Raji (cell line): ENCODE measurements around the gene PGA4.

Experiments
- POLR2A ChIP-seq: IDR thresholded peaks from 2 replicates; pipeline ENCODE4 v1.6.1; 2011; ENCODE audit warnings: low read depth, low read length, control low read depth; ENCODE audit not compliant: insufficient read depth

The PGA4 gene

GRCh38 chr11:61273178-61274078 lies 51.3 kb downstream of the PGA4 start:
- TF ChIP-seq POLR2A = no peak

GRCh38 chr11:61274084-61274483 lies 51.9 kb downstream of the PGA4 start:
- no peak for TF ChIP-seq POLR2A

GRCh38 chr11:61275191-61275590 lies 53.0 kb downstream of the PGA4 start:
- TF ChIP-seq POLR2A = no peak

- no peak for TF ChIP-seq POLR2A
Observed at GRCh38 chr11:61277186-61278000, 55.2 kb downstream of the PGA4 start.

GRCh38 chr11:61278001-61278470 lies 55.9 kb downstream of the PGA4 start:
- TF ChIP-seq POLR2A = no peak

- TF ChIP-seq POLR2A = no peak
Observed at GRCh38 chr11:61279934-61280659, 58.0 kb downstream of the PGA4 start.

GRCh38 chr11:61280883-61281580 lies 58.9 kb downstream of the PGA4 start:
- no peak for TF ChIP-seq POLR2A
